ENCODE data around the gene ZDHHC9.
A peak's percentile ranks its signal among the peaks of the same experiment; 100 is the strongest.

ZDHHC9 gene

GRCh38 chrX:129773649-129774458 is 69.8 kb downstream of the ZDHHC9 start:
- Histone ChIP-seq H3K4me2 (ENCODE audit: insufficient read depth, low read length) (no peak overlapping the region), H3K27me3 (ENCODE audit: insufficient read depth, low read length, poor library complexity) (no peaks in the 10 kb centered on the region), H3K4me3 (ENCODE audit: low read depth in 1 of 2, low read length in 2 of 2) (no peak overlapping the region), H3K9me3 (ENCODE audit: insufficient read depth, low read length, severe bottlenecking) (no peaks in the 10 kb centered on the region), H4K20me1 (ENCODE audit: insufficient read depth, low read length) (no peaks in the 10 kb centered on the region), H3K4me1 (ENCODE audit: insufficient read depth, low read length) (peaks cover 98% of the 10 kb centered on the region), H3K36me3 (ENCODE audit: insufficient read depth, low read length) (no peaks in the 10 kb centered on the region), H3K9ac (ENCODE audit: low read depth, low read length) (peak overlapping the region; percentile 42; the same call in 1 of the 2 replicates), H3K79me2 (ENCODE audit: insufficient read depth, low read length) (peaks cover 47% of the 10 kb centered on the region), H3K27ac (ENCODE audit: low read length) (peak overlapping the region; percentile 99), H2AFZ (ENCODE audit: low read depth, low read length) (no peak overlapping the region)
- TF ChIP-seq, protein P1, sequence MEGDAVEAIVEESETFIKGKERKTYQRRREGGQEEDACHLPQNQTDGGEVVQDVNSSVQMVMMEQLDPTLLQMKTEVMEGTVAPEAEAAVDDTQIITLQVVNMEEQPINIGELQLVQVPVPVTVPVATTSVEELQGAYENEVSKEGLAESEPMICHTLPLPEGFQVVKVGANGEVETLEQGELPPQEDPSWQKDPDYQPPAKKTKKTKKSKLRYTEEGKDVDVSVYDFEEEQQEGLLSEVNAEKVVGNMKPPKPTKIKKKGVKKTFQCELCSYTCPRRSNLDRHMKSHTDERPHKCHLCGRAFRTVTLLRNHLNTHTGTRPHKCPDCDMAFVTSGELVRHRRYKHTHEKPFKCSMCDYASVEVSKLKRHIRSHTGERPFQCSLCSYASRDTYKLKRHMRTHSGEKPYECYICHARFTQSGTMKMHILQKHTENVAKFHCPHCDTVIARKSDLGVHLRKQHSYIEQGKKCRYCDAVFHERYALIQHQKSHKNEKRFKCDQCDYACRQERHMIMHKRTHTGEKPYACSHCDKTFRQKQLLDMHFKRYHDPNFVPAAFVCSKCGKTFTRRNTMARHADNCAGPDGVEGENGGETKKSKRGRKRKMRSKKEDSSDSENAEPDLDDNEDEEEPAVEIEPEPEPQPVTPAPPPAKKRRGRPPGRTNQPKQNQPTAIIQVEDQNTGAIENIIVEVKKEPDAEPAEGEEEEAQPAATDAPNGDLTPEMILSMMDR (IDR thresholded peaks at IDR 0.05; ENCODE audit: borderline replicate concordance, extremely low read depth, low read length, poor library complexity, severe bottlenecking) = no peak
- no peak for TF ChIP-seq EZH2 (IDR thresholded peaks at IDR 0.05; ENCODE audit: borderline replicate concordance, low read depth, low read length, severe bottlenecking)
- no peak for ATAC-seq (ENCODE audit: insufficient read depth, low read depth)
- DNase-seq = no peak

DNA sequence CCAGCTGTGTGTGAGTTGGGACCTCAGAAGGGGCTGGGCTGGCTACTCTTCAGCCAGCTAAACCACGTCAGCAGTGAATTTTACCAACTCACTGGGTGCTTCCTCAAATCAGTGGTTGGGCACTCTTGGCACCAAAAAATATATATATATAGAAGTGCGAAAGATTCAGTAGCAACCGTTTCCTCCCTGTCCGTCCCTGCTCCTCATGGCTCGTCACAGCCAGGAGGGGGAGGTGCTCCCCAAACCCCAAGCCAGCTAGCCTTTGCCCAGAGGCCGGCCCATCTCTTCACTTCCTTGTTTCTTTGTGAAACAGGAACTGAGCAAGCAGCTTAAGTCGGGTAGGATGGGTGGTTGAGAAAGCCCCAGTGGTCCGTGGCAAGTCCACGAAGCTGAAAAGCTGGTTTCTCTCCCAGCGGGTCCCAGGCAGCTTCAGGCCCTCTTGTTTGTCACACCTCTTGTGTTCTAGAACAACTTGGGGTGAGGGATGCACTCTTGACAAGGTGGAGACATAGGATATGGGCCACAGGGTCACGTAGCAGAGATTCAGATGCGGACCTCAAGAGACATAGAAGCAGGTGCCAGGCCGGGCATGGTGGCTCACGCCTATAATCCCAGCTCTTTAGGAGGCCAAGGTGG is 70.8 kb downstream of the ZDHHC9 start:
- Histone ChIP-seq H3K4me1 (ENCODE audit: insufficient read depth, low read length) (peaks cover 98% of the 10 kb centered on the region), H3K9ac (ENCODE audit: low read depth, low read length) (peak overlapping the region; percentile 42; the same call in 1 of the 2 replicates), H2AFZ (ENCODE audit: low read depth, low read length) (no peak overlapping the region), H3K4me2 (ENCODE audit: insufficient read depth, low read length) (no peak overlapping the region), H3K4me3 (ENCODE audit: low read depth in 1 of 2, low read length in 2 of 2) (no peak overlapping the region), H4K20me1 (ENCODE audit: insufficient read depth, low read length) (no peaks in the 10 kb centered on the region), H3K27ac (ENCODE audit: low read length) (peak overlapping the region; percentile 99), H3K36me3 (ENCODE audit: insufficient read depth, low read length) (no peaks in the 10 kb centered on the region), H3K79me2 (ENCODE audit: insufficient read depth, low read length) (peaks cover 42% of the 10 kb centered on the region), H3K9me3 (ENCODE audit: insufficient read depth, low read length, severe bottlenecking) (no peaks in the 10 kb centered on the region), H3K27me3 (ENCODE audit: insufficient read depth, low read length, poor library complexity) (no peaks in the 10 kb centered on the region)
- no peak for TF ChIP-seq EZH2 (IDR thresholded peaks at IDR 0.05; ENCODE audit: borderline replicate concordance, low read depth, low read length, severe bottlenecking)
- TF ChIP-seq, protein P1 (IDR thresholded peaks at IDR 0.05; ENCODE audit: borderline replicate concordance, extremely low read depth, low read length, poor library complexity, severe bottlenecking) = no peak
- DNase-seq (peak; percentile 52), ATAC-seq (ENCODE audit: insufficient read depth, low read depth) (no peak)

GRCh38 chrX:129771266-129771995 is 72.3 kb downstream of the ZDHHC9 start:
- no peaks in the 10 kb centered on the region for H4K20me1 ChIP-seq (ENCODE audit: insufficient read depth, low read length)
- peak overlapping the region; percentile 99 for H3K27ac ChIP-seq (ENCODE audit: low read length)
- ATAC-seq (ENCODE audit: insufficient read depth, low read depth) (no peak), DNase-seq (peak; percentile 65)
- peaks cover 98% of the 10 kb centered on the region for H3K4me1 ChIP-seq (ENCODE audit: insufficient read depth, low read length)
- no peak overlapping the region for H3K4me2 ChIP-seq (ENCODE audit: insufficient read depth, low read length)
- H3K27me3 ChIP-seq (ENCODE audit: insufficient read depth, low read length, poor library complexity) = no peaks in the 10 kb centered on the region
- no peak for TF ChIP-seq EZH2 (IDR thresholded peaks at IDR 0.05; ENCODE audit: borderline replicate concordance, low read depth, low read length, severe bottlenecking)
- TF ChIP-seq, protein P1 (IDR thresholded peaks at IDR 0.05; ENCODE audit: borderline replicate concordance, extremely low read depth, low read length, poor library complexity, severe bottlenecking) = no peak
- H3K9ac ChIP-seq (ENCODE audit: low read depth, low read length) = peak overlapping the region; percentile 51
- no peaks in the 10 kb centered on the region for H3K9me3 ChIP-seq (ENCODE audit: insufficient read depth, low read length, severe bottlenecking)
- H3K79me2 ChIP-seq (ENCODE audit: insufficient read depth, low read length) = peaks cover 31% of the 10 kb centered on the region
- no peak overlapping the region for H2AFZ ChIP-seq (ENCODE audit: low read depth, low read length)
- no peak overlapping the region; a peak in 1 of 4 replicates for H3K4me3 ChIP-seq (ENCODE audit: low read depth in 1 of 2, low read length in 2 of 2)
- no peaks in the 10 kb centered on the region for H3K36me3 ChIP-seq (ENCODE audit: insufficient read depth, low read length)
